NCI-H748 (cell line): ENCODE data around the gene CAST.
A peak's percentile ranks its signal among the peaks of the same experiment; 100 is the strongest.

Experiments used
- DNase-seq: peaks from one replicate; lab custom pipeline; 2025; ENCODE audit not compliant: unreplicated experiment; lab: John Stamatoyannopoulos, UW

Gene CAST

DNA sequence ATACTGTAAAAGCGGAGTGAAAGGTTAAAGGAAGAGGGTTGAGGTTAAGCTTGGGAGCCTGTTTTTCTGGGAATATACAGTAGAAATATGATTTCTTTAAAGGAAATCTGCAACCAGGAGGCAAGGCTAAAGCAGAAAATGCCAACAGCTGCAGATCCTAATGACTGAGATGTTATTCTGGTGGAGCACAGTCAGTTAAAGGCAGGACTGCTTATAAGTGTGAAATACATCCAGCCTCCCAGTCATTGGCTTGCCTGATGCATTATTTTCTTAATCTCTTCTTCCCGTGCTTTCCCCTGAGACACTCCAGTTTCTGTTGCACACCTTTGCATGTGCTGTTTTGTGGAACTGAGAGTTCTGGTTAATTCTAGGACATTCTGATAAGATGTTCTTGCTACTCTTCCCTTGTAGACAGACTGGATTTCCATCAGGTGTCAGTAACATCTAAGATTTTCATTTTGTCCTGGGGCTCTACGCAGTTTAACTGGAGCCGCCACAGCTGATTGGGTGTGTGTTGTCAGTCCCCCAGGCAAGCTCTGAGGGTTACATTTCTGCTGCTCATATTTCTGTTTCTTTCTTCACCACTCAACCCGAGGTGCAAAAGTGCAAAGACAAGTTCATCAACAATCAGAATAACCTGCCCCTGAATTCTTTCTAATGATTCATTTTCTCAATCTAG lies 44.4 kb downstream of the CAST start:
- DNase-seq, result no peak

DNA sequence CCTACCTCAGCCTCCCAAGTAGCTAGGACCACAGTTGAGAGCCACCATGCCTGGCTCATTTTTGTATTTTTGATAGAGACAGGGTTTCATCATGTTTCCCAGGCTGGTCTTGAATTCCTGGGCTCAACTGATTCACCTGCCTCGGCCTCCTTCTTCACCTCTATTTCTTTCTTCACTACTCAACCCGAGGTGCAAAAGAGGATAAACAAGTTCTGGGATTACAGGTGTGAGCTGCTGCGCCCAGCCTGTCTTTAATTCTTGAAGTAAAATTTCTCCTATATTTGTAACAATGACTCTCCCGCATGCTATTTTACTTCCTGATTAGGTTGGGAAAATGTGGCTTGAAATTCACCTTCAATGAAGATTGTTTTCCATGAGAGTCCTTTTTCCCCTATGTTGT lies 46.4 kb downstream of the CAST start:
- no peak for DNase-seq

DNA sequence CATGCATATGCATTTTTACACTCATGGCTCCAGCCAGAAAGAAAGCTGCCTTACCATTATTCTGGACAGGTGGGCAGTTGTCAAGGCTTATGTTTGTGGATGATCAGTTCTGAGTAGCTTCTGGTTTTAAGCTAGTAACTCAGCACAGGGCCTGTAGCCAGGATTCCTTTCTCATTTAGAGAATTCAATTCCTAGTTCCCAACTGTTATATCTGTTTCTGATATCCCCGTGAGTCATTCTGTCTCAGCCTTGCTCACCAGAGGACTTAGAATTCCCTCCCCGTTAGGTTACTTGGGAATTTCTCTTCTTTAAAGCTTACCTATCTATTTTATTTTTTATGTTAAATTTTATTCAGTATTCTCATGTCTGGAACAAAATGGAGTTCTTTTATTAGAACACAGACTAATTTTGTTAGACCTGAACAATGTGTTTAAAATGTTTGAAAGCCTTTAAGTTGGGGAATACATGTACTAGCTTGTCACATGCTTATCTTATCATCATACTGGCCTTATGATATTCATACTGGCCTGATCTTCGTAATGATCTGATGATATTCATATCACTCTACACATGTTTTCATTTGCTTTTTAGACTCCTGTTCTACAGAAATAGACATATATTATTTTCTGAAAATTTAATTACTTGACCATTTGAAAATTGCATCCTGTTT lies 47.1 kb downstream of the CAST start:
- no peak for DNase-seq

DNA sequence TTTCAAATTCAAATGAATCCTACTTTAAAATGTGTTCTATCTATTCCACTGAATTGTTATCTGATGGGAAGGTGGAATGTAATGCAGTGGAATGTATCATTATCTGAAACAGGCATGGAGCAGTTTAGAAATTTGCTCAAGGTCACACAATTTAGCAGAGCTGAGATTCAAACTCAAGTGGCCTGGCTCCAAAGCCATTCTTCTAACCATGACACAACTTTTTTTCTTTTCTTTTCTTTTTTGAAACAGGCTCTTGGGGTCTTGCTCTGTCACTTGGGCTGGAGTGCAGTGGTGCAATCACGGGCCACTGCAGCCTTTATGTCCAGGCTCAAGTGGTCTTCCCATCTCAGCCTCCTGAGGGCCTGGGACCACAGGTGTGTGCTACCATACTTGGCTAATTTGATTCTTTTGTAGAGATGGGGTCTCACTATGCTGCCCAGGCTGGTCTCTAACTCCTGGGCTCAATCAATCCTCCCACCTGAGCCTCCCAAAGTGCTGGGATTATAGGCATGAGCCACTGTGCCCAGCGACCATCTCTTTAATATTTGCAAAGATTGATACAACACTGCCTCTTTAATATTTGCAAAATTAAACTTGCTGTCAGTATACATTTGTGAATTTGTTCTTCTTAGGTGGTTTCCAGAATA lies 50.0 kb downstream of the CAST start:
- DNase-seq, result no peak

DNA sequence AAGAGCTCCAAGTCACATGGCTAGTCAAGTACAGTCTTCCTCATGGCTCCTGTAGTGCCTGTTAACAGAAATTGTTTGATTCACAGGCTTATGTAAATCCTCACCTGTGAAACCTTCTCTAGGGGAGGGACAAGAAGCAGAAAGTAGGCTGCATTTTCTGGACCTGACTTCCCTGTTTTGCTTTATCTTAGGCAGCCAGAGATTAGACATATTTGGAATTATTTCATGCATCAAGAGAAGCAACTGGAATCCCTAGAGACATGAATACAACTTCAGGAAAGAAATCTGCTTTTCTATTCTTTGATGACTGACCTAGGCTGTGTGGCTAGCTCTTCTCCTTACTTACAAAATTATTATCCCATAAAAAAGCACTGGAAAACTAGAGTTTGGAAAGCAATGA lies 52.3 kb downstream of the CAST start:
- no peak for DNase-seq

DNA sequence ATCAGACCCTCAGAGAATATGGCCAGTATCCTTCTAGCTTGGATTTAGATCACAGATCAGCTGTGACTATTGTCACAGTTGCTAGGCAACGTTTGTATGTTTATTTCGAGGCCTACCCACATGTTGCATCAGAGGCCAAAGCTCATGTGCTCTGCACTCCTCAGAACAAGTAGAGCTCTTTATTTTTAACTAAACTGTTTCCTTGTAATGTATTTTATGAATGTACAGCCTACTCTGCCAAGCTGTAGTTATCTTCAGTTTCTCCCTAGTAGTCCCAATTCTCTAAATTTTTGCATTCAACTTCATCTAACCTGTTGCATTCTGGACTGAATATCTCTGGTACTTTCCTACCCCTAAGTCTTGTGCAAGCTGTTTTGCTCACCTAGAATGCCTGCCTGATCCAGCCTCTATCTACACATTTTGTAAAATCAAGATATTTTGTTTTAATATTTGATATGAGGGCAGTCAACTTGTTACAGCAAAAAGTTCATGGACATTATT lies 52.8 kb downstream of the CAST start:
- DNase-seq, result peak; percentile 76

DNA sequence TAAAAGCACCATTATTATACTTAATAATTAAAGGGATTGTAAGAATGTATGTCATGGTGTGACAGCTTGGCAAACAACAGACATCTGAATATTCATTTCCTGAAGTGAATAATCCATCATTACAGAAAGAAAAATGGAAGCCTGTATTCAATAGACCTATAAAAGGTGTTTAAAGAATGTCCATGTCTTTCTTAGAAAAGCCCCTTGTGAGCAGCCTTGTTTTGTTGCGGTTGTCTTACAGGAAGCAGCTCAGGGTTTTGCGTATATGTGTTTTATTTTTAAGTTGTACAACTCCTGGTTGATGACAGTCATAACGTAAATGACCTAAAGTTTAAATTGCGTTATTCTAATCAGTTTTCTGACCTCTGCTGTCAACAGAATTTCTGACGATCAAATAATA lies 53.8 kb downstream of the CAST start:
- no peak for DNase-seq

DNA sequence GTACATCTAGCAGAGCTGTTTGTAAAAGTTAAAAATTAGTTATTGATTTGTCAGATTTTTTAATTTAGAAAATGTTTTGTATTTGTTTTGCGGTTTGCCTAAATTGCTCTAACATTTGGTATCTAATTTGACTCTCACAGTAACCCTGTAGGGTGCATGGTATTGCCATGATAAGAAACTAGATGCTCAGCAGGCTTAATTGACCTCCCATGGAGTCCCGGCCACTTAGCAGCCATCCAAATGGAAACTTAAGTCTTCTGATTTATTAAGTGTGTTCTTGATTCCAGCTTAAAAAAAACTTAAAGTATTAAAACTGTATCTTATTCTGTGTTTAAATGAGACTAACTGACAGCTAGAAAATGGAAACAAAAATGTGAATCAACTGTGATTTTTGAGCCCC lies 54.5 kb downstream of the CAST start:
- DNase-seq, result no peak

DNA sequence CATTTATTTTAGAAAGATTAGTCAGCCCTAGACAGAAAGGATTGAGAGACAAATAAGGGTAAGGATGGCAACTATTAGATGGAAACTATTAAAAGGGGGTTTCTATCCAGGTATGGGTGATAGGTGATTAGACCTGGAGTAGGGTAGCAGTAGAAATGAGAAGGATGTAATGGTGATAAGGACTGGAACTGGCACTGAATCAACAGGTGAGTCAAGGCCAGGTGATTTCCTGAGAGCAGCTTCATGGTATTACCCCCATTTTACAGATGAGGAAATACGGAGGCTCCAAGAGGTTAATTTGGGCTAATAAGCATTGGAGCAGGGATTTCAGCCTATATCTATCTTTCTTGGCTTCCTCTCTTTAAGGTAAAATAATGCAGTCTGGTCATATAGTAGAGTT lies 55.7 kb downstream of the CAST start:
- DNase-seq, result no peak

DNA sequence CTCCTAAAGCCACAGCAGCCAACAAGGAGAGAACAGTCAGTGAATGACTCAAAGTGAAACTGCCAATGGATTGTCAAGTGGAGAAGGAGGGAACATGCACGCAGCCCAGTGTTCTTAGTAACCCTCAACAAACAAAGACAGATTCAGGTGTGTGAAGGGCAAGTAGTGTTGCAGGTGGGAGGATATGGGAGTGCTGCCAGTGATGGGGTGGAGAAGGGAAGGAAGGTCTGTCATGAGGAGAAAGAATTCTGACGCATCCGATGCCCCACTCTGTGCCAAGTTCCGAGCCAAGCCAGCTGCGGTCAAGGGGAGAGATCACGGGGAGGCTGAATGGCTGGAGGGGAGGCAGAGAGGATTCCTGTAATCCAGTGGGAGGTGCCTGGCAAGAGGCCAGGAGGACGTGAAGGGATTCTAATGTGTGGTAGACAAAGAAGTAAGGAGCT lies 56.5 kb downstream of the CAST start:
- peak; percentile 42 for DNase-seq

DNA sequence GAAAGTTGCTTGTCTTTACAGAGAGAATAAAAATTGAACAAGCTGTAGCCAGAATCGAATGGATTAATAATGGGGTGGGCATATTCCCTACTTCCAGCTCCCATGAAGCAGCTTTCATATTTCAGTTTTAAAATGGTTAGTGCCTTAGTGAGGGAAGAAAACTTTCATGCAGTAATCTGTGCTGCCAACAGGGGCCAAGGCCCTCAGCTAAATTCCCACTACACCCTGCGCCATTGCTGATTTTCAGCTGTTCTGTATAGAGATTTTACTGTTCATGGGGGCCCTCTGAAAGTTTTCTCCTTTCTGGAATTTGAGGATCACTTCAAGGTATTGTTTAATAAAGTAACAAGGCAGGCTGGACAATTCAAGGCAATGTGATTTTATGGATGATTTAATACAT lies 58.2 kb downstream of the CAST start:
- DNase-seq, result no peak

DNA sequence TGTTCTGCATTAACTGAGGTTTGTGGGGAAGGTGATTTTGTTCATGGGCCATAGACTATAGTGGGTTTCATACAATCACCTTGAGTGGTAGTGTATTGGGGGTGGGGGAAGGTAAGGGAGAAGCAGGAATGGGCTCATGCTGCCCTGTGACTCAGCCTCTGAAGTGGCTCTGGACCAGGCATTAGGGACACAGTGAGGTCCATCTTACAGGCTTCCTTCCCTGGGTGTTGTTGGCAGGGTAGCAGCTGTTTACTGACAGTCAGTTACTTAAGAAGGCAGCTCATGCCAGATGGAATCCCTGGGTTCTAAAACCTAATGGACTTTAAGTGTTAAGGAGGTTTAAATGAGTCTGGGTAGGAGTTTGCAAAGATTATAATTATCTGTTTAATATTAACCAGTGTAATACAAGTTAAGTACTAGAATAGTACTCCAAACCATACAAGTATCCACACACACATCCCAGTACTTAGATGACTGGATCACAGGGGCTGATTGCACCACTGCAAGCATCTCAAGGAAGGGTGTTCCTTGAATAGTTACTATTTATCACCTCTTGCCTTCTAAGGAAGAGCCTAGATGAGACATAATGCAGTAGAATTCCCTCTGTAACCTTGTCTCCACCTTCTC lies 59.3 kb downstream of the CAST start:
- DNase-seq, result no peak

DNA sequence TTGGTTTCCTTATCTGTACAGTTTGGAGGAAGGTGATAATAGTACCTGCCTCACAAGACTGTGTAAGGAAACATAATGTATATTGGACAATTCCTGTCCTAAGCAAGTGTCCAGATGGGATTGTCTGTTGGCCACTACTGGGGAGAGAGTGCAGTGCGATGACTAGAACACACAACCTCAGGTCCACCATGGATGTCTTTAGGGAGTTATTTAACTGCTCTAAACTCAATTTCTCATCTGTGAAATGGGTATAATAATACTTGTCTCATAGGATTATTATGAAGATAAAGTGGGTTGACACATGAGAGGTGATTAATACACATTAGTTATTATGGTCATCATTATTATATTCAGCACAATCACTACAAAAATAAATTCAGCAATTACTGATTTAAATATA lies 63.1 kb downstream of the CAST start:
- DNase-seq, result no peak

DNA sequence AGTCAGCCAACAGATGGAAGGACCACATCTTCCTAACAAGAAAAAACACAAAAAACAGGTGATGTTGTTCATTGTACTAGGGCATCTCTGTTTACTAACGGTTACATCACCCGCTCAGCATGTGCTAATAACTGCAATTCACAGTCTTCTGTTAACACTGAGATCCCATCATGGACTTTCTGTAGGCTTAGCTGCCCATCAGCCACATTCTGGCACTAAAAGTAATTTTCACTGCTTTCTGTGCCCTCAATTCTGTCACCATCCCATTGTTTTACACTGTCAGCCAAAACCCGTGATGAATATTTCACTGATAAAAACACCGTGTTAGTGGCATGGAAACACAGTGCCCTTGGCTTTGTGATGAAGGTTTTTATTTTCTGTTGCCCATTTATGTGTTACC lies 64.6 kb downstream of the CAST start:
- peak; percentile 88 for DNase-seq

DNA sequence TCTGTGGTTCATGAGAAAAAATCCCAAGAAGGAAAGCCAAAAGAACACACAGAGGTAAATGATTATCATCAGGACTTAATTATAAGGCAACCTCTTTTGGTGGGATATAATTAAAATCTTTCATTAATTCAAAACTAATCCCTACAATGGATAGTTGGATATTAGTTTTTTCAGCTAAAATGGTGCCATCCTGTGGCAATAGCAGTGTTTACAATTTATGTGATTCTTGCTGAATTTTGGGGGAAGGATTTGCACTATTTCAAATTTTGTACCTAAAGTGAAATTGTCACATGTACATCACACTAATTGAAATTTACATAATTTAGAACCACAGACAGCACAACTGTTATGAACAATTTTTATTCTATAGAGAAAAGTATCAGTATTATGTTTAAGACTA lies 67.0 kb downstream of the CAST start:
- no peak for DNase-seq

DNA sequence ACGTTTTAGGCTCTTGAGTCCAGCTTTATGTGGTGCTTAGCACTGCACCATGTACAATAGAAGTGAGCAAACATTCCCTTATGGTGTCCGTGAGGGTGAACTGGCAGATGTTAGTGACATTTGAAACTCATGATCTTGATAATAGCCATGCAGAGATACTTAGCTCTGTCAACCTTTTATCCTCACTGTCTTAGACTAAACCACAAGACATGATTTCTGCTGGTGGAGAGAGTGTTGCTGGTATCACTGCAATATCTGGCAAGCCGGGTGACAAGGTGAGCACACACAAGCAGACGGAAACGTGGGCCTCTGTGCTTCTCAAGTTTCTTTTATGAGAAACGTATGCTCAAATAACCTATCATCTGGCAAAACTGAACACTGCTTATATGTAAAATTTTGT lies 68.4 kb downstream of the CAST start:
- peak; percentile 43 for DNase-seq

DNA sequence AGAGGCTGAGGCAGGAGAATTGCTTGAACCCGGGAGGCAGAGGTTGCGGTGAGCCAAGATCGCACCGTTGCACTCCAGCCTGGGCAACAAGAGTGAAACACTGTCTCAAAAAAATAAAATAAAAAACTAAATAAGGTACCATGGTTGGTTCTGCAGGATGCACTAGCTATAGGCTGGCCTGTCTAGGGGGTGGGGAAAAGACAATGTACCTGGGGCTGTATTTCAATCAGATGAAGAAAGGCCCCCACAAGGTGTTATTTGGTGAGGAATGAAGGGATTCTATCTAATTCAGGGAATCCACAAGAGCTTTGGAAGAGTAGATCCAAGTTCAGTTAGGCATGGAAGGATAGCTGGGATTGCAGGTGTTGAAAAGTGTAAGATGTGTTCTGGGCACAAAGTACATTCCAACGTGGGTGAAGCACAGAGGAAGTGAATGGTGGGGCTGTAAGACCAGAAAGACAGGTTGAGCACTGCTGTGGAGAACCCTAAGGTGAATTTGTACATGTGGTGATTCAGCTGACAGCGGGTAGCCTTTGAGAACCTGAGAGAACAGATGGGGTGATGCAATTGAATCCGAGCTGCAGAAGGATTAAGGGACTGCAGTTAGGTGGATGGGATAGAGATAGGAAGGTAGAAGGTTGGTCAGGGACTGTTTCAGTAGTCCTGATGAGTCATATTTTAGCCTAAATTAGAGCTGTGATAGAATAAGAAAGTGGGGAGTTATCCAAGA lies 71.8 kb downstream of the CAST start:
- DNase-seq, result no peak

DNA sequence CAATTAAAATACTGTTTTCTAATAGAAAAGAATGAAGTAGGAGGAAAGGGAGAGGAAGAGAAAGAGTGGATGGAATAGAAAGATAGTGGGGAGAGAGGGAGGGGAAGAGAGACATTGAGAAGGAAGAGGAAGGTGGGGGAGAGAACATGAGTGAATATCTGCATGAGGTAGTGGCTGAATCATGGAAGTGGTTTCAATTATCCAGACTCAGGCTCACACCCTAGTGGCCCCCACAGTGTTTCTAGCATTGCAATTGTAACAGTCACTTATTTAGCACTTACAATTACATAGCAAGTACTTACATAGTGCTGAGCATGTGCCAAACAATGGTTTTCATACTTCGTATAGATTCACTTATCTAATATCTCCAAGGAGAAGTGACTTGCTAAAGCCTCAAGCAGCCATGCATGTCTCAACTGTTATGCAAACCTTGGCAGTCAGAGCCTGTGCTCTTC lies 72.7 kb downstream of the CAST start:
- DNase-seq, result no peak

DNA sequence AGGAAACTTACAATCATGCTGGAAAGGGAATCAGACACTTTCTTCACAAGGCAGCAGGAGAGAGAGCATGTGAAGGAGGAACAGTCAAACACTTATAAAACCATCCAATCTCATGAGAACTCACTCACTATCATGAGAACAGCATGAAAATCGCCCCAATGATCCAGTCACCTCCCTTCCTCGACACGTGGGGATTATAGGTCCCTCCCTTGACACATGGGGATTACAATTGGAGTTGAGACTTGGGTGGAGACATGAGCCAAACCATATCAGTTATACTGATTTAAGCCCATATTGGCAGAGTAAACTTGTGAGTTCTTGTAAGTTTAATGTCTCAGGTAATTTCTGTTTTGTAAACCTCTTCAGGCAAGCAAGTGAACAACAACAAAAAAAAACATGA lies 74.8 kb downstream of the CAST start:
- no peak for DNase-seq

DNA sequence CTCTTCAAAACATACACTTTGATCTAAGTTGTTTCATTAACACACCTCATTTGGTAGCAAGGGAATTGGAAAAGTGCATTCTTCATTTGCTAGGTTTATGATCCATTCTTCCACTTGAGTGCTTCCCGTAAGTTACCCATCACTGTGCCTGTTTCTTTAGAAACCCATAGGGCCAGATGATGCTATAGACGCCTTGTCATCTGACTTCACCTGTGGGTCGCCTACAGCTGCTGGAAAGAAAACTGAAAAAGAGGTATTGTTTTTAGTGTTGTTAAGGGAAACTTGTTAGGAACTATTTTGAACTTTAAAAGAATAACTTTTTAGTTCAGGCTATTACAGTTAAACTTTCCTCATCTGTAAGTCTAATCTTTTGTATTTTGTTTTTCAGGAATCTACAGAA lies 78.9 kb downstream of the CAST start:
- no peak for DNase-seq

DNA sequence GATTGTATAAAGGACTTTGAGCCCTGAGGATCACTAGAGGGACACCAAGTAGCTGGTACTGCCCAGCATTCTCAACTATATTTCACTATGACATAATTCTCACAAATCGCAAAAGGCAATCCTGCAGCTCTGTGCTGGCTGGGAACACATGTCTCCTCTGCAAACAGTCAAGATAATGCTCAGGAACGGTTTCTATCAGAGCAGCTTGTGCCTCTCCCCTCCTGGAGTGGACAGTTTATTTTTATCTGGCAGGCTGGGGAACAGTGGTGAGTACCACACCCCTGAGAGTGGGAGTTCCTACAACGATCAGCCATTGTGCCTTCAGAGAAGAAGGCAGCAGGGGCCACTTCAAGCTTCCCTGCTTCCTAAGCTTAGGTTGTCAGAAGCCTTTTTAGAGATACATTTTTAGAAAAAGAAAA lies 79.7 kb downstream of the CAST start:
- DNase-seq, result peak; percentile 7
